GM15510 (cell line): ENCODE results near the gene SNAP25.

ENCODE experiments used
- POLR2A ChIP-seq: IDR thresholded peaks from 3 replicates; pipeline ENCODE4 v1.6.1; 2011; ENCODE audit warnings: borderline replicate concordance; ENCODE audit not compliant: insufficient read length; ENCODE audit errors: extremely low read depth

SNAP25 gene

GRCh38 chr20:10323729-10324128, 105.1 kb downstream of the SNAP25 start:
- no peak for TF ChIP-seq POLR2A

GRCh38 chr20:10324198-10324847, 105.7 kb downstream of the SNAP25 start:
- TF ChIP-seq POLR2A = no peak

GRCh38 chr20:10328897-10329255, 110.2 kb downstream of the SNAP25 start:
- no peak for TF ChIP-seq POLR2A

DNA sequence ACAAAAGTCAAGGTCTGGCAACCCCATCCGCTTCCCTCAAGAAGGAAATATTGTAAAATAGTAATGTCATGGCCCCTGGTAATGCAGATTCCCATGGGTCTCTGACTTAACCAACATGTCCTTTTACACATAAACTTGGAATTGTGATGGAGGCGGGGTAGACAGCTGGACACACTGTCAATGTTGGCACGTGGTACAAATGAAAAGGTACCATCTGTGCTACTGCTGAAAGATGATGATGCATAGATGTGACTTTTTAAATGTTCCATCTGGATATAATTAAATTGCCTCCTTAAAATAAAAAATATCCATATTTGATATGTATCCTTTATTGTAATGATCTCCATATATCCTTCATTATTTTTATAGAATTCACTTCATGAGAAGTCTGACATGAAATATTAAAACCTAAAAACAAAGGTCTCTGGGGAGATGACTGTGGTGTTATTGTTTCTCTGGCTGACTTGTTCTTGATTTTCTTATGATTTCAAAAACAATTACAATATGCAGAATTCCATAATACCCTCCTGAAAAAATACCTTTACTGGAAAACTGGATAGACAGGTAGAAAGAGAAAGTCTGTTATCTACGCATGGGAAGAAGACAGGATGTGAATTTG, 110.9 kb downstream of the SNAP25 start:
- no peak for TF ChIP-seq POLR2A

GRCh38 chr20:10330071-10330470, 111.4 kb downstream of the SNAP25 start:
- no peak for TF ChIP-seq POLR2A

DNA sequence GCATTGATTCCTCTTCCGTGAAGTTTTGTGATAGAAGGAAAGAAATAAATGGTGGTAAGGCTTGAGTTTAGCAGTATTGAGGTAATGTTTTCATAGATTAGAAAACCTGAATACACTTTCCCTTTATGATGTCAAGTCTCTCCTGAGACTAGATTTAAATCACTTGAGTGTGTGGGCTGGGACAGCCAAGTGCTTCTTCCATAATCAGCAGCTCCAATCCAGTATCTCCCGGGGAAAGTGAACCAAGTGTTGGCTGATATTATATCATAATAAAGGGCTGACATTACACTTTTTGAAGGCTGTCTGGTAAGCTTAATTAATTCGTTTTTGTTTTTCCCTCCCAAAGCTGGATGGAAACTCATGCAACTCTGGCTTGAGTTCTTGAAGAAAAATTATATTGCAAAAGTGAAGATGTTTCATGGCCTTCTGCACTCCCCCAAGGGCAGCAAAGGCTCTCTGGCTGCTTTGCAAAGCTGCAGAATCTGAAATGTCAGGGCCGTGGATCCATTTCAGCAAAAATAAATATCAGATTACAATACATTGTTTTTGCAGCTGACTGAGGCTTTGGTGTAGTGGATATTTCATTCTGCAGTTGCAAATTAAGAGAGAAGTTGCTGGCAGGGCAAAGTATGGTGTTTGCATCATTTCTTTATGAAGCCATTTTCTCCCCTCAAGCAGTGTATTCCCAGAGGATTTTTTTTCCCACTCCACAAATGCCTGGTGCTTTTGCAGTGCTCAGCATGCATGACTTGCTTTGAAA, 114.2 kb downstream of the SNAP25 start:
- TF ChIP-seq POLR2A = no peak

DNA sequence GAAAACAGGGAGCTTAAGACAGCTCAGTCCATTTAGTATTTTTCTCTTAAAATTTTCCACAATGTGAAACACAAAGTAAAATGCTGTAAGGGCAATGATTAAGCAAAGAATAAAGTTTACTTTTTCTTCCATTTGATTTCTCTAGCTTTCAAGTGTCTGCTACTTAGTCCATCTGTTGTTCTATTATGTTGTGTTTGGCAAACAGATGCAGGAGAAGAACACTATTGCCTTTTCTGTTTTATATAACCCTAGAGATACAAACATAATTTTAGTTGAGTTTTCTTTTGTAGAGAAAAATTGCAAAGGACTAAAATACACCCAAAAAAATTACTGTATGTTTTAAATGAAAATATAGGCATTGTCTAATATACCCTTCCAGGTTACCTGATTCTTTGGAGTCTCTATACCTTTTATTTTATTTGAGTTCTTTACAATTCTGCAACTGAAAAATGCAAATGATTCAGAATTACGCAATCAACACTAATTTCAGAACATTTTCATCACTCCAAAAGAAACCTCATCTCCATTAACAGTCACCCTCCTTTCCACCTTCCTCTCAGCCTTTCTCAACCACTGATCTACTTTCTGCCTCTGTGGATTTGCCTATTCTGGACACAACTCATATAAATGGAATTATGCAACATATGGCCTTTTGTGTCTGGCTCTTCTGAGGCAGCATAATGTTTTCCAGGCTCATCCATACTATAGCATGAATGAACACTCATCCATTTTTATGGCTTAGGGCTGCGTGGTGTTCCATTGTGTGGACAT, 118.5 kb downstream of the SNAP25 start:
- TF ChIP-seq POLR2A = no peak

GRCh38 chr20:10338426-10339180, 120.0 kb downstream of the SNAP25 start:
- no peak for TF ChIP-seq POLR2A

GRCh38 chr20:10339609-10340008, 121.0 kb downstream of the SNAP25 start:
- no peak for TF ChIP-seq POLR2A

DNA sequence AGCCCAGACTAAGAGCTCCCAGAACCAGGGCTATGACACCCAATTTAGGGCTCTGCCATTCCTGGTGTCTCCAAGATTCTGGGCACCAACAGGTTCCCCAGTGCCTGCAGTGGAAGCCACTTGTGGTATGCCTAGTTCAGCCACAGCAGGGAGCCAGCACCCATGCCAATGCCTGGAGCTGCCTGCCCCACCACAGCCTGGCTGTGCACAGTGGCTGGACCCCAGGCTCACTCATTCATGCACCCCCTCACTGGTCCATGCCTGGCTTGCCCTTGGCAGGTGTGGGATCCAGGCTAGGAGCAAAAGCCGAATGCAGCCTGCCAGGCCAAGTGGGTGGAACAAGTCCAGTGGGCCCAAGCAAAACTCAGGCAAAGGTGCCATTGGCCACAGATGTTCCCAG, 123.5 kb downstream of the SNAP25 start:
- no peak for TF ChIP-seq POLR2A

GRCh38 chr20:10344953-10345352, 126.3 kb downstream of the SNAP25 start:
- TF ChIP-seq POLR2A = no peak

DNA sequence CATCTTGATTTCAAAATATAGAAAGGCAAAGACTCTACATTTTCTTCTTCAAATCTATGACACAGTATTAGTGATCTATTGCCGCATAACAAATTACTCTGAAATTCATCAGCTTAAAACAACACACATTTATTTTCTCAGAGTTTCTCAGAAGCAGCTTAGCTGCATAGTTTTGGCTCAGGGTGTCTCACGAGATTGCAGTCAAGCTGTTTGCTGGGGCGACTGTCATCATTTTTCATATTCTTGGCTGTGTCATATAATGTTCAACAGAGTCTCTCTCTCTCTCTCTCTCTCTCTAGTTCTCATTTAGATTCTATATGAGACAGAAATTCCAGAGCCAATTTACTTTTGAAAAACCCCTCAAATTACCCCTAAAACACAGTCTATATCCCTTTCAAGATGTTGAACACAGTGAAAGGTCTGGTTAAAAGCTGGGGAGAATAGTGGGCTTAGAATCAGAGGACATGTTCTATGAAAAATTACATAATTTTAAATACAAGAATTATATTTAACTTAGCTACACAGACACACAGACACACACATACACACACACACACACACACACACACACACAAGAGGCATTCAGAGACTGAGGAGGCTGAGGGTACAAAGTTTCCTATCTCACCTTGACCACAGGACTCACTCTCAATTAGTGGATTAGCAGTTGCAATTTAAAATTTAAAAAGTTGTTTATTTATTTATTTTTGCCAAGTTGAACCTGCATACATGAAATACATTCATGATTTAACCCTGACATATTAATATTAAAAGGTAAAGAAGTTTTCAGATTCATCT, 128.7 kb downstream of the SNAP25 start:
- TF ChIP-seq POLR2A = no peak

GRCh38 chr20:10349118-10349517, 130.5 kb downstream of the SNAP25 start:
- no peak for TF ChIP-seq POLR2A
